Activated CD8-positive, alpha-beta T cell treated with anti-CD3 and anti-CD28 coated beads for 36 hours (primary cell): ENCODE data around the gene SAFB. TPM values are rescaled to one million over a fixed set of nuclear protein-coding genes. Genes with fewer than 3 reads are reported as not detected.

Source experiments
- ATAC-seq: fragments of 200-7000 bp; cut with Tn5 transposase; one replicate; pipeline ENCODE4 v1.10.0; 2021; ENCODE audit warnings: mild to moderate bottlenecking, moderate library complexity
- CTCF ChIA-PET: fragments of 350-600 bp; sonication (Branson Sonifier 250); formaldehyde crosslinking; loops from one replicate; lab custom pipeline; 2021; ENCODE audit warnings: antibody characterized with exemption; lab: Charles Lee
- POLR2A ChIA-PET: fragments of 350-600 bp; sonication (Branson Sonifier 250); formaldehyde crosslinking; loops from one replicate; lab custom pipeline; 2021; ENCODE audit warnings: antibody characterized with exemption; lab: Charles Lee
- DNase-seq: peaks from one replicate; pipeline ENCODE4 v3.0.0-alpha.2; 2020
- H3K27ac Mint-ChIP-seq: one replicate; pipeline ENCODE4 v1.8.0; 2021; ENCODE audit warnings: mild to moderate bottlenecking, mixed read lengths
- H3K27me3 Mint-ChIP-seq: one replicate; pipeline ENCODE4 v1.8.0; 2021; ENCODE audit warnings: mixed read lengths
- H3K36me3 Mint-ChIP-seq: one replicate; pipeline ENCODE4 v1.8.0; 2021; ENCODE audit warnings: low read depth, mixed read lengths
- H3K4me1 Mint-ChIP-seq: one replicate; pipeline ENCODE4 v1.8.0; 2021; ENCODE audit warnings: low read depth, mixed read lengths
- H3K4me3 Mint-ChIP-seq: one replicate; pipeline ENCODE4 v1.8.0; 2021; ENCODE audit warnings: mild to moderate bottlenecking, moderate library complexity, mixed read lengths
- H3K9me3 Mint-ChIP-seq: one replicate; pipeline ENCODE4 v1.8.0; 2021; ENCODE audit warnings: mixed read lengths
- intact Hi-C: fragments of 100-400 bp; cut with micrococcal nuclease; formaldehyde crosslinking; loops from one replicate; pipeline ENCODE4 v1.10.0; 2022
- total RNA-seq, 2 experiments: library from RNA; stranded (reverse); gene quantifications; one replicate each; pipeline ENCODE4 v1.2.3, GENCODE V29; 2021
- TF ChIP-seq, protein P1 (sequence below): fragments of 200-600 bp; IDR thresholded peaks from one replicate; pipeline ENCODE4 v1.8.0; 2022; ENCODE audit warnings: antibody characterized with exemption, mild to moderate bottlenecking

The SAFB gene
- total RNA-seq, 2 experiments from 2014 or later: 124 to 132 TPM

DNA sequence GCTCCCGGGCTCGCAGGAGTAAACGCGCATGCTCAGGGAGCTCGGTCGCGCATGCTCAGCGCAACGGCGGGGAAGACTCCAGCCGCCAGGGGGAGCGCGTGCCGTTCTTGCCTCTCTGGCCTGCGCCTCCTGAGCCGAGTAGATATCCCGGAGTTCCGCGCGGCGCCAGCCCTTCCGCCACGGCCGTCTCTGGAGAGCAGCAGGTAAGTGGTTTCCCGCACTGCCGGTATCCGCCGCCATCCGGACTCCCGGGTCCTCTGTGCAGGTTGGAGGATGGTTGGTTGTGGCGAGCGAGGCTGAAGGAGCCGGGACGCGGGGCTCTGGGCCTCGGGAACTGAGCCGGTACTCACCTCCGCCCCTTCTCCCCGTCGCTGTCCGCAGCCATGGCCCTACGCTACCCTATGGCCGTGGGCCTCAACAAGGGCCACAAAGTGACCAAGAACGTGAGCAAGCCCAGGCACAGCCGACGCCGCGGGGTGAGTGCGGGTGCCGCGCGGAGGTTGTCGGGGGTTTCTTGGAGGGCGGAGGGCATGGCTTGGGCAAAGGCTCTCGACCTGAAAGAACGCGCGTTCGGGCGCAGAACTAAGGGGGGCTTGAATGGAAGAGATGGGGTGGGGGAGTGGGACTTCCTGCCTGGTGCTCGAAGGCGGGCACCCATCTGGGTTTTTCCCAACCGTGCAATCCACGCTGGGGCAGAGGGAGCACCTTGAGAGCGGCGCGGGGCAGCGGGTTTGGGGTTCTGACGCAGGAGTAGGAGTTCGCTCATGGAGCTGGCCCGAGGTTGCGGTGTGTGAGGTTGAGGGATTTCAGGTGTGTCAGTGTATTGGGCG lies 67.5 kb downstream of the SAFB start, which contains the start of gene RPL36:
TSS of gene RPL36 (plus strand) at position 171 of the 830 bp plus-strand sequence. CDS start at position 384, 213 bp downstream.
- CTCF ChIA-PET: interaction anchor here (0.6 to 5.0 kb wide), 26 partner anchors 9 to 779 kb away, joined by 3 to 32 read pairs (median 4); partner anchors contain the start of genes CATSPERD, DUS3L, LONP1 and NDUFA11
- DNase-seq: peak; percentile 99
- POLR2A ChIA-PET: interaction anchor here (0.6 to 20.6 kb wide), 29 partner anchors 9 to 1981 kb away, joined by 3 to 516 read pairs (median 4); partner anchors contain the start of genes CATSPERD, DUS3L, HSD11B1L and KDM4B
- Mint-ChIP-seq H3K4me1 (peaks cover 20% of the 10 kb centered on the region), H3K27ac (peak within 1 kb of the TSS; percentile 97), H3K36me3 (peaks cover 43% of the 10 kb centered on the region), H3K4me3 (peak within 1 kb of the TSS; percentile 99), H3K9me3 (no peaks in the 10 kb centered on the region), H3K27me3 (no peaks in the 10 kb centered on the region)
- intact Hi-C loops: loop anchor here (10.0 kb wide), 1 partner anchor 104 kb away; the partner anchor contains the start of gene DUS3L
- TF ChIP-seq, protein P1, sequence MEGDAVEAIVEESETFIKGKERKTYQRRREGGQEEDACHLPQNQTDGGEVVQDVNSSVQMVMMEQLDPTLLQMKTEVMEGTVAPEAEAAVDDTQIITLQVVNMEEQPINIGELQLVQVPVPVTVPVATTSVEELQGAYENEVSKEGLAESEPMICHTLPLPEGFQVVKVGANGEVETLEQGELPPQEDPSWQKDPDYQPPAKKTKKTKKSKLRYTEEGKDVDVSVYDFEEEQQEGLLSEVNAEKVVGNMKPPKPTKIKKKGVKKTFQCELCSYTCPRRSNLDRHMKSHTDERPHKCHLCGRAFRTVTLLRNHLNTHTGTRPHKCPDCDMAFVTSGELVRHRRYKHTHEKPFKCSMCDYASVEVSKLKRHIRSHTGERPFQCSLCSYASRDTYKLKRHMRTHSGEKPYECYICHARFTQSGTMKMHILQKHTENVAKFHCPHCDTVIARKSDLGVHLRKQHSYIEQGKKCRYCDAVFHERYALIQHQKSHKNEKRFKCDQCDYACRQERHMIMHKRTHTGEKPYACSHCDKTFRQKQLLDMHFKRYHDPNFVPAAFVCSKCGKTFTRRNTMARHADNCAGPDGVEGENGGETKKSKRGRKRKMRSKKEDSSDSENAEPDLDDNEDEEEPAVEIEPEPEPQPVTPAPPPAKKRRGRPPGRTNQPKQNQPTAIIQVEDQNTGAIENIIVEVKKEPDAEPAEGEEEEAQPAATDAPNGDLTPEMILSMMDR: peak; percentile 98
- peak; percentile 52 for ATAC-seq

DNA sequence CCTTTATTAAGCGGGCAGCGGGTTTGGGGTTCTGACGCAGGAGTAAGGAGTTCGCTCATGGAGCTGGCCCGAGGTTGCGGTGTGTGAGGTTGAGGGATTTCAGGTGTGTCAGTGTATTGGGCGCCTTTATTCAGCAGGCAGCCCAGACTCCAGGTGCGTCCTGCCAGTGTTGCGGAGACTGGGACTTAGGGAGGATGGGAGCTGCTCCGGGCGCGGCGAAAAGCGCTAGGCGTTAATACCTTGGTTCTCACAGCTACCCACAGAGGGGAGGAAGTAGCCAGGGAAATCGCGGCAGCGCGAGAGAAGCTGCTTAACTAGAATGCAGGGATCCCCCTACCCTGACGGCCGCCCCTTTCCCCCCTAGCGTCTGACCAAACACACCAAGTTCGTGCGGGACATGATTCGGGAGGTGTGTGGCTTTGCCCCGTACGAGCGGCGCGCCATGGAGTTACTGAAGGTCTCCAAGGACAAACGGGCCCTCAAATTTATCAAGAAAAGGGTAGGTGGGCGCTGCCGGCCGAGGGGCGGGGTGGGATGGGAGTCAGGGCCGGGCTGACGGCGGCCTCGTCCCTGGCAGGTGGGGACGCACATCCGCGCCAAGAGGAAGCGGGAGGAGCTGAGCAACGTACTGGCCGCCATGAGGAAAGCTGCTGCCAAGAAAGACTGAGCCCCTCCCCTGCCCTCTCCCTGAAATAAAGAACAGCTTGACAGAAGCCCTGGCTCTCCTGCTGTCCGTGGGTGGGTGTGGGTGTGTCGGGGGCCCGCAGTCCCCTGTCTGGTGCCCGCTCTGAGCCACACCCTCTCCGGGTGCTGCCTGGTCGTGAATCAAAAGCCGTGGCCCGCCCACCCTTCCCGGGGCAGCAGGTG lies 68.3 kb downstream of the SAFB start:
- H3K4me1 Mint-ChIP-seq: peaks cover 20% of the 10 kb centered on the region
- H3K36me3 Mint-ChIP-seq: peaks cover 43% of the 10 kb centered on the region
- H3K4me3 Mint-ChIP-seq: peak overlapping the region; percentile 99

DNA sequence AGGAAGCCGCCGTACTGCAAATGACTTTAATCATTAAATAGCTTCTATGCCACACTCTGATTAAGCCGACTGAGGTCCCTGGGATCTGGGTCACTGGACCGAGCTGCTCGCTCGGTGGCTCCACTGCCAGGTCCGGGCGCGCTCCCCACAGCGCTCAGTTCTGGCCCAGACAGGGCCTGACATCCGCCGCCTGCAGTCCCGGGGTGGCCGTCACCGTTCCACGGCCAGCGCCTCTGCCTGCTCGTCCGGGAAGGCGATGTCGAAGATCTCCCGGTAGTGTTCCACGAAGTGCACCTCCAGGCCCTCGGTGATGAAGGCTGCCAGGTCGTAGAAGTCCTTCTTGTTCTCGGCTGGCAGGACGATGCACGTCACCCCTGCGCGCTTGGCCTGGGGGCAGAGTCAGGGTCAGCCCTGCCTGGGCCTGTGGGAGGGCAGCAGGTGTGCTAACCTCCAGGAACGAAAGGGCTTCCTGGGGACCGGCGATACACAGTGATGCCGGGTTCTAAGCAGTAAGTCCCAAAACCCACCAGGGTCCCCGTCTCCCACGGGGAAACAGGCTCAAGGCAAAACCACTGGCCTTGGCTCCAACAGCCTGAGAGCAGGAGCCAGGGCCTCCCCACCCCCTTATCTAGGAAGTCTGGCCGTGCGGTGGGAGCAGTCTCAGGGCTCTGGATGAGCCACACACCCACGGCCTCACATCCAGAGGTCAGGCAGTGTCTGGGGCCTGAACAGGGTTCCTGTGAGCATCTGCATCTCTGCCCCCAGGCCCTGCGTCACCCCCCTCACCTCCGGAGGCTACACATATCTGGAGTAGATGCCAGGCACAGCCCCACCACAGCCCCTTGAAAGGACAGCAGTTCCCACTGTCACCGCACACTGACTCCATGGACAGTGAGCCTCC lies 69.2 kb downstream of the SAFB start:
- peaks cover 16% of the 10 kb centered on the region for H3K4me1 Mint-ChIP-seq
- peak; percentile 53 for DNase-seq
- H3K4me3 Mint-ChIP-seq: peak overlapping the region; percentile 99
- CTCF ChIA-PET: interaction anchor here (1.6 kb wide), 1 partner anchor 26 kb away, joined by 4 read pairs; no protein-coding TSS in a partner anchor
- peak overlapping the region; percentile 97 for H3K27ac Mint-ChIP-seq
- peaks cover 49% of the 10 kb centered on the region for H3K36me3 Mint-ChIP-seq
- no peak for ATAC-seq
- no peaks in the 10 kb centered on the region for H3K27me3 Mint-ChIP-seq
- intact Hi-C loops: loop anchor here (10.0 kb wide), 1 partner anchor 103 kb away; the partner anchor contains the start of gene DUS3L
- TF ChIP-seq, protein P1: no peak
- H3K9me3 Mint-ChIP-seq: no peaks in the 10 kb centered on the region
- POLR2A ChIA-PET: interaction anchor here (0.6 to 20.6 kb wide), 16 partner anchors 8 to 1446 kb away, joined by 3 to 516 read pairs (median 6); partner anchors contain the start of genes CATSPERD, DUS3L, HSD11B1L and LONP1

More for the DNA sequence above, 68.3 kb downstream of the SAFB start:
- Mint-ChIP-seq H3K27ac (peak overlapping the region; percentile 97), H3K27me3 (no peaks in the 10 kb centered on the region), H3K9me3 (no peaks in the 10 kb centered on the region)
- POLR2A ChIA-PET: interaction anchor here (0.6 to 20.6 kb wide), 24 partner anchors 8 to 1980 kb away, joined by 3 to 516 read pairs (median 4); partner anchors contain the start of genes CATSPERD, DUS3L, HSD11B1L and KDM4B
- intact Hi-C loops: loop anchor here (10.0 kb wide), 1 partner anchor 104 kb away; the partner anchor contains the start of gene DUS3L
- DNase-seq: peak; percentile 88
- CTCF ChIA-PET: interaction anchor here (0.7 to 1.6 kb wide), 3 partner anchors 27 to 113 kb away, joined by 3 to 4 read pairs (median 4); no protein-coding TSS in a partner anchor
- TF ChIP-seq, protein P1: no peak
- peak; percentile 11 for ATAC-seq

DNA sequence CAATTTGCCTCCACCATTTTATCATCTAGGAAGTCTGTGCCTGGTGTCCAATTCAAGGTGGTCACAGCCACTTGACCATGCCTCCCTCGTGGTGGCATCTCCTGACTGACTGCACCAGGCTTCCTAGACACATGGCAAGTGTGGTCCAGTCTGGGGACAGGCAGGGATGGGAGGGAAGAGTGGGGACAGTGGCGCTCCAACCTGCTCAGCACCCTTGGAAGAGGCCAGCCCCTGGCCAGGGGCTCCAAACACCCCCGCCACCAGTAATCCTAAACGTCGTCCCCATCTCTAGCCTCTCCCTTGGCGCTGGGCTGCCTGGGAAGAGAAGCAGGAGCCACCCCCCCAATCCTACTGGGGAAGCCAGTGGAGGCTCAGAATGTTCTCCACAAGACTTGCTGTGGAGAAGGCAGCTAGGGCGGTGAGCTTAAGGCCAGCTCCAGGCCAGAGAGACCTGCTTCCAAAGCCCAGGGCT lies 69.9 kb downstream of the SAFB start:
- H3K4me1 Mint-ChIP-seq: peaks cover 16% of the 10 kb centered on the region
- peak overlapping the region; percentile 97 for H3K27ac Mint-ChIP-seq
- peak overlapping the region; percentile 99 for H3K4me3 Mint-ChIP-seq
- DNase-seq: peak; percentile 24
- no peak for ATAC-seq
- intact Hi-C loops: loop anchor here (10.0 kb wide), 1 partner anchor 102 kb away; the partner anchor contains the start of gene DUS3L
- no peaks in the 10 kb centered on the region for H3K9me3 Mint-ChIP-seq
- TF ChIP-seq, protein P1: no peak
- POLR2A ChIA-PET: interaction anchor here (1.5 to 20.6 kb wide), 2 partner anchors 20 to 88 kb away, joined by 4 to 516 read pairs; partner anchors contain the start of genes CATSPERD and LONP1
- peaks cover 52% of the 10 kb centered on the region for H3K36me3 Mint-ChIP-seq
- CTCF ChIA-PET: no interaction called here
- H3K27me3 Mint-ChIP-seq: no peaks in the 10 kb centered on the region
